ENCODE results near the gene HYDIN.
"Not testable (repeated sequence)": the region's sequence is repeated elsewhere in the genome, so short reads cannot be mapped to it uniquely, and the experiment has no call there.

Gene HYDIN

DNA sequence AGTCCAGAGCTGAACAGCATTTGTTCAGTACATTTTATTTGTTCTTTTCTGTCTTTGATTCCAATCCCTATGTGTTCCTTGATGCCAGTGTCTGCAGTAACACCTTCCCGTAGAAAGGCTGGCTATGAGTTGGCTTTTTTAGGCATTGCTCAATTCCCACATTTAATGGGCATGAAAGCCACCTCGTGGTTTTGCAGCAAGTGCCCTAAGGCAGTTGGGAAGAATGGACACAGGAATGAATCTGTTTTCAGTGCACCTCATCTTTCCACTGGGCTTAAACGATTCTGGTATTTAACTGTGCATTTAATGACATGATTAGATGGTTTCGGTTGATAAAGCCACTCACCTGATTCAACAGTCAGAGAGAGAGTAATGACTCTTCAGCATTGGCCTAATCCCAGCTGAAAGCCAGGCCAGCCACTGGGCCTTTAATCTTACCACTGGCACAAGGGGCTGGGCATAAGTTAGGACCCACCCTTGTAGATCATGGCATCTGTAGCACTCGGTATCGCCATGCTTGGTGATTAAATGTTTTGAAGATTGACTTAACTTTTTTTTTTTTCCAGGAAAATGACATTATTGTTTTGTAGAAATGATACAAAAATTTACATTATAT lies 211.3 kb downstream of the HYDIN start:
- POLR2A ChIA-PET; CTCF ChIA-PET; DNase-seq (ENCODE audit: extremely low spot score): not testable (repeated sequence)

DNA sequence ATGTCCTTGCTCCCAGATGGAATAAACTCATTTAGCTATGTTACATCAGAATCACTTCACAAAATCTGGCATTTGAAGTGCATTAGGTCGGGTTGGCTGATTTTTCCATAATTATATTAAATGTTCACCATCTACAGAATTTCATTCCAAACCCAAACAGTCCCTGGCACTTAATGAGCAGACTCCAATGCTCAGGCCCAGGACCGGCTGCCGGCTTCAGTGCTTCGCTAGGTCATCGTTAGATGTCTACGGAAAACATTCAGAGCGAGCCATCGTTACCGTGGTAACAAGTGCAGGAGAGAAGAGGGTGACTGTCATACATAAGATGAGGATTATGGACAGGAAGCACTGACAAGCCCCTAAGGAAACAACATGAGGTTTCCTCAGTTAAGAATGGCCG lies 215.1 kb downstream of the HYDIN start:
- CTCF ChIA-PET; DNase-seq (ENCODE audit: extremely low spot score); POLR2A ChIA-PET: not testable (repeated sequence)

DNA sequence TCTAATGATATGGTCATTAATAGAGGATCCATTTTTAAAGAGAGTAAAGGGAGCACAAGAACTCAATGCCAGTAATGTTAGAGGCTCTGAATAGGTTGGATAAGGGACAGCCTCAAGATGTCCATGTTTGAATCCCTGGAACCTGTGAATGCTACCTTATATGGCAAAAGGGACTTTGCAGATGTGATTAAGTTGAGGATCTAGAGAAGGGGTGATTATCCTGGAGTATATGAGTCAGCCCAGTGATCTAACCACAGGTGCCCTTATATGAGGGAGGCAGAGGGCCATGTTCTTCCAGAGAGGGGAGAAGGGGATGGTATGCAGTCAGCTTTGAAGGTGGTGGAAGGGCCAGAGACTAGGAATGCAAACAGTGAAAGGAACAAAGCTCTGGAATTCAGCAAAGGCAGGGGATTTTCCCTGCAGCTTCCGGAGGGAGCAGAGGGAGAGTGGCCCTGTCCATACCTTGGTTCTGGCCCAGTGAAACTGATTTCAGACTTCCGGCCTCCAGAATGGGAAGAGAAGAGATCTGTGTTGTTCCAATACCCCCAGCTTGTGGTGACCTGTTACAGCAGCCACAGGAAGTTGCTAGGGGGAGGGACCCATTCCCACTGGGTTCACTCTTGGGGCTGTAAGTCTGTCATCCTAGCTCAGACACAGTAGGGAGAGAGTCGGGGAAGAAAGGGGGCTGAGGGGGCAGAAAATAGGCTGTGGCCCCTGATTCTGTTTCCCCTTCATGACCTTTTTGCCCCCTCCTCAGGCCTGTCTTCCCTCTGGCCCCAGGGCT lies 220.9 kb downstream of the HYDIN start:
- DNase-seq (ENCODE audit: extremely low spot score); CTCF ChIA-PET; POLR2A ChIA-PET: not testable (repeated sequence)

DNA sequence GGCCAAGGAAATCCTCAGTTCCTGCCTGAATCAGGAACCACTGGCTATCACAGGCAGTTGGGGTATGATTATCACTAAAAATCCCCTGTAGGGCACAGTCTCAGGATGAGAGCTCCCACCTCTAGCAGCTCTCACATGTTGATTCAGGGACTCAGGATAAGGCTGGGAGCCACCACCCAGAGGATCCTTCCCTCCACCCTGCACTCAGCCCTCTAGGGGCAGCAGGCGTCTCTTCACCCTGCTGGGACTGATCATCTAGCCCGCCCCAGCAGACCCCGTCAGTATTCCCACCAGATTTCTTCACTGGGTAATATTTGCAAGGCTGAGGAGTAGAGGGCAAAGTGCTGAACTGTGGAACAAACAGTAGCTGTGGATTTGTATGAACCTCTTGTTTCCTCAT lies 224.0 kb downstream of the HYDIN start:
- DNase-seq (ENCODE audit: extremely low spot score); POLR2A ChIA-PET; CTCF ChIA-PET: not testable (repeated sequence)

DNA sequence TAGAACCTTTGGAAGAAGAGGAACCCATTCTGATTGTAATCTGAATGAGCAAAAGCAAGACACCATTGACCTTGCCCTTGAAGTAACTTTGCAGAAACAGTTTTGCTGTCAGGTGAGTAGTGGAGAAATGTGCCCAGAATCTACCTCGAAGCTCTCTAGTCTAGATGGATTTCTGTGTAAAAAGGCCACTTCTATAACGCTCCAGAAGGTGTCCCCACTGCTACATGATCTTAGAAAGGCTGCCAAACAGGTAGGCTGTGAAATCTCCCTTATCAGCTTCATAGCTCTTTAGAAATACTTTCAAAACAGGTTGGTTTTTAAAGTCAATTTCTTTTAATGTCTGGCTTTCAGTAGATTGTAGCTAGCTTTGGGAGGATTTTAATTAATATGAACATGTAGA lies 230.8 kb downstream of the HYDIN start:
- CTCF ChIA-PET; DNase-seq (ENCODE audit: extremely low spot score); POLR2A ChIA-PET: not testable (repeated sequence)

DNA sequence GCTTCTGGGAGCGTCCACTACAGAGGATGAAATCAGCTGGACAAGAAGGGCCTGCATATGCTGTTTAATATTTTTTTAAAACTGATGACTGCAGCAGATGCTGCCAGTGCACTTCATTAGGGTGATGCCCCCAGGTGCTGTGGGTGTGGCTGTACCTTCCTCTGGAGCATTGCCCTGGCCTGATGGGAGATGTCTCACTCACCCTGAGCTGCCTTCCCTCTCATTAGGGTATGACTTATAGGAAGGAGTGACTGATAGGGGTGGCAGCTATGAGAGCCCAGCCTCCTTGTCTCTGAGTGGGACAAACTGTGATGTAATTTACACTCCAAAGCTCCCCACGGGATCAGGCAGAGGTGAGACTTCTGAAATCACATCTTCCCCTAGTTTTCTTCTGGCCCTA lies 234.7 kb downstream of the HYDIN start:
- CTCF ChIA-PET; POLR2A ChIA-PET; DNase-seq (ENCODE audit: extremely low spot score): not testable (repeated sequence)

DNA sequence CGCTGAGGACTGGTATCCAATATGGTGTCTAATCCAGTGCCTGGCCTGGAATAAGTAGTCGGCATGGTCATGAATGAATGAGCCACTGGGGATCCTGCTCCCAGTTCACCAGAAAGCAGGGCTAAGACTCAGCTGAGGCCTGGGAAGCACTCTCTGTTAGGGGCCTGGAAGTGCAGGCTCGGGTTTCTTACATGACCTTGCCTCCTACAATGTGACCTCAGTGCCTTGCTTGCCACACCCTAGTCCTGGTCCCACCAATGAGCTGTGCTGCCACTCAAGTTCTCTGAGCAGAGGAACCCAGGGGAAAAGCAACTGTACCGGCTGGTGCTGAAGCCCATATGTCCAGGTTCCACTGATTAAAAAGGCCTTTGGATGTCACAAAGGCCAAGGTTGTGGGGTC lies 238.0 kb downstream of the HYDIN start:
- CTCF ChIA-PET; POLR2A ChIA-PET; DNase-seq (ENCODE audit: extremely low spot score): not testable (repeated sequence)

DNA sequence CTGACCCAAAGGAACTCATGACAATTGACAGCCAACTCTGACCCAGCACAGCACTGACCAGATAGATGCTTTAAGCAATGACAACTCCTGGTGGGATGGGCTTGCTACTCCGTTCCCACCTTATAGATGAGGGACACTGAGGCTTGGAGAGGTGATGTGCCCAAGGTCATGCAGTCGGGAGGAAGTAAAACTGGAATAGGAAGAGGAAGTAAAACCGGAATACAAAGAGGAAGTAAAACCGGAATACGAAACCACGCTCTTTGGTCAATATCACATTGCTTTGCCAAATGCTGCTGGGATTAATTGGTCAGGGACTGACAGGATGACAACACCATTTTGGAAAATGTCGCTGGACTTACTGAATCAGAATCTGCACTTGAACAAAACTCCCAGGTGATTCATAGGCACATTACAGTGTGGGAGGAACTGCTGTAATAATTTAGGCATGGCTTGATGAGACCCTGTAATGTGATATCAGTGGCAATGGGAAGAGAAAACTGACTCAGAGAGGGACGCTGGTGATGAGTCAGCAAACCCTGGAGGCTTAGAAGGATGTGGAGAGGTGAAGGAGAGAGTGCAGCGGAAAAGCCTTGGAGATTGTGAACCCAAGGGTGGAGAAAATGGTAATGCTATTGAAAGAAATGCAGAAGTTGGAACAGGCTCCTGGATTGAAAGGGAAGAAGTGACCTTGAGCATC lies 243.4 kb downstream of the HYDIN start:
- CTCF ChIA-PET; DNase-seq (ENCODE audit: extremely low spot score); POLR2A ChIA-PET: not testable (repeated sequence)

DNA sequence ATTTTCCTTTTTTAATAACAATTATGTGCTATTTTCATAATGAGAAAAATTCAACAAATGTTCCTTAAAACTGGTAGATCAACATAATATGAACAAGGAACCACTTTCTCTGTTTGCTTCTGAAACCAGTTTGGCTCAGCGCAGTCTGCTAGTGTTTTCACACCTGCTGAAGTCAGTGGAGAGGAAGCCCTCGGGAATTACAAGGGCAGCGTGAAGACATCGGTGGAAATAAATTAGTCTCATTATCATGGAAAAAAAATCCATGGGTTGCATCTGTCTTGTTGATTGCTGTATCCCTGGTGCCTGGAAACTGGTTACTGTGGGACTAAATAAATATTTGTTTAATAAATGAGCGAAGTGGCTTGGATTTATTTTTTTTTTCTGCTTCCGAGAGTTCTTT lies 245.8 kb downstream of the HYDIN start:
- CTCF ChIA-PET; DNase-seq (ENCODE audit: extremely low spot score); POLR2A ChIA-PET: not testable (repeated sequence)

DNA sequence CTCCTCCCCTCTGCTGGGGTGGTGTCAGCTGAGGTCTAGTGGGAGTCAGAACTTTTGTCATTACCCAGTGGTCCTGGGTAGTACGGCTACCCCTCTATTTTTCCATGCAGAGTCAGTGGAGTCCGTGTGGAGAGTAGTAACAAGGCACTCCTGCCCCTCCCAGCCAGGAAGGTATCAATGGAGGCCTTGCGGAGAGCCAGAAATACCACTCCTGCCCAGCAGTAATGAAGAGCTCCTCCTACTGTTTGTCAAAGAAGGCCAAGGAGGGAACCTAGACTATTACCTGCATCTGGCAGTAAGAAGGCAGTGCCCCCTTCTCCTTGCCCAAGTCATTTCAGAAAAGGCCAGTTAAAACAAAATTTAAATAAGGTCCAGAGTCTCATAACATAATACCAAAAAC lies 262.2 kb downstream of the HYDIN start:
- DNase-seq (ENCODE audit: extremely low spot score); POLR2A ChIA-PET; CTCF ChIA-PET: not testable (repeated sequence)

DNA sequence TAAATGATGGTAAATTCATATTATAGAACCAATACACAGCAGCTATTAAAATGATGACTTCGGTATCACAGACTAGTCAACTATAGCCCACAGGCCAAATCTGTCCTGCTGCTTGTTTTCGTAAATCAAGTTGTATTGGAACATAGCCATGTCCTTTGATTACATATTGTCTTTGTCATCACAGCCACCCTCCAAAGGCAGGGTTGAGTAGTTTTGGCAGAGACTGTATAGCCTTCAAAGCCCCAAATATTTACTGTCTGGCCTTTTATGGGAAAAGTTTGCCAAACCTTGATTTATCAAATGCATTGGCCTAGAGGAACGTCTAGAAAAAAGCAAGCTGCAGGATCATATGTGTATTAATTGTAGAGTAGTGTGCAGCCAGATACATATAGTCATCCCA lies 270.4 kb downstream of the HYDIN start:
- DNase-seq (ENCODE audit: extremely low spot score); CTCF ChIA-PET; POLR2A ChIA-PET: not testable (repeated sequence)

DNA sequence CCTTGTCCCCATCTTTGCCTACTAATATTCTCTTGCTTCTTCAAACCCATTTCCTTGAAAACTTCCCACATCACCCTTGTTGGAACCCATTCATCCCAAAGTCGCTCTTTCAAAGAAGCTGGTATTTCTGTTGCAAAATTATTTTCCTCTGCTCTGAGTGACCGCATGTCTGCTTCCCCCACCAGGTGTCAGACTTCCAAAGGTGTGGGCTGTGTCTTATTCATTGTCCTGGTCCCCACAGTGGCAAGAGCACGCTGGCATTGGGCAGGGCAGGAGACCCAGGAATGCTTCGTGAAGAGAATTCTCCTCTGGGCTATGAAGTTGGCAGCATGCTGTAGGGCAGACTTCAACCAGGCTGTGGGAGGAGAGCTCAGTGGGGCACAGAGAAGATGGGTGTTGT lies 275.6 kb downstream of the HYDIN start:
- CTCF ChIA-PET; POLR2A ChIA-PET; DNase-seq (ENCODE audit: extremely low spot score): not testable (repeated sequence)

DNA sequence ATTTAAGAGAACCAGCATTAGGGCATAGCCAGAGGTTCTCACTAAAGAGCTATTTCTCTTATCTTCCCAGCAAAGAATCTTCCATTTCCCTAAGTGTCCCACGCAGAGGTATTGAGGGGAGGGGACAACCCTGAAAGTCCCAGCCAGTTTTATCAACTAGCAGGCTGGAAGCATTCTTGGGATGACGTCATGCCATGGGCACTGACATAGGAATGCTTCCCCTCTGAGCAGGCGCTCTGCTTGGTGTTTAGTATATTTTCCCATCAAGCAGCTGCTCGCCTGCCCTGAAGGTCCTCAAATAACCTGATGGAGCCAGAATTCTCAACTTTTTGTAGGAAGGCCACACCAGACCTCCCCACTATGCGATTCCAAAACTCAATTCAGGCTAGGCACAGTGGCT lies 276.7 kb downstream of the HYDIN start:
- CTCF ChIA-PET; POLR2A ChIA-PET; DNase-seq (ENCODE audit: extremely low spot score): not testable (repeated sequence)

DNA sequence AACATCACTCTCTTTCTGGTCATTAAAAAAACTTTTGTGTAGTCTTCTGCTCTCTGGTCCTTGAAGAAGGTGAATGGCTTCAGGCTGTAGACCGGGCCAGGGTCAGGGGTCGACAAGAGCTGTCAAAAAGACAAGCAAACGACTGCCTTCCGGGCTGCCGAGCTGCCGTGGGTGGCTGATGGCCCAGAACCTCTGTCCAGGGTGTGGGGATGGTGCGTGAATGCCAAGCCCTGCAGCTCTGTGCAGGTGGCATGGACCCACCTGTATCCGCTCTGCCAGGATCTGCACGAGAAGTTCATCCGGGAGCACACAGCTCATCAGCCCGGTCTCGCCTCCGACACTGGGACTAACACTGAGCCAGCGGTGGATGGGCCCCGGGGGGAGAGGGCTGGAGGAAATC lies 287.0 kb downstream of the HYDIN start:
- DNase-seq (ENCODE audit: extremely low spot score); CTCF ChIA-PET; POLR2A ChIA-PET: not testable (repeated sequence)

DNA sequence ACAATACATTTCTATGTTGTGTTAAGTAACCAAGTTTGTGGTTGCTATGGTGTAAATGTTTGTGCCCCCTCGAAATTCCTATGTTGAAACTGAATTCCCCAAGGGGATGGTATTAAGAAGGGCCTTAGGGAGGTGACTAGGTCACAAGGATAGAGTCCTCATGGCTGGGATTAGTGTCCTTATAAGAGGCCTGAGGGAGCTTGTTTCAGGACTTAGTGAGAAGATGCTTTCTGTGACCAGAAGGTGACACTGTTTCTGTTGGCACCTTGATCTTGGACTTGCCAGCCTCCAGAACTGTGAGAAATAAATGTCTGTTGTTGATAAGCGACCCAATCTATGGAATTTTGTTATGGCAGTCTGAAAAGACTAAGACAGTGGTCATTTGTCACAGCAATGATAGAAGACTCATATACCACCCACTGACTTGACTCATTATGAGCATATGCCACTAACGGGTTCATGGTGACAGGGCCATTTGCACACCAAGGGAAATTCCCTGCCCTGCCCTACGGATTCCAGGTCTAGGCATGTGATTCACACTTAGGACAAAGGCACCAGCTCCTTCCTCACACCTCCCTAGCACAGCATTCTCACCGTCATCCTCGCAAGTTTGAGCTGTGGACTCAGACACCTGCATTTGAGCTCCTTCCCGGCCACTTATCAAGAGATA lies 290.7 kb downstream of the HYDIN start:
- POLR2A ChIA-PET, CTCF ChIA-PET: not testable (repeated sequence)

DNA sequence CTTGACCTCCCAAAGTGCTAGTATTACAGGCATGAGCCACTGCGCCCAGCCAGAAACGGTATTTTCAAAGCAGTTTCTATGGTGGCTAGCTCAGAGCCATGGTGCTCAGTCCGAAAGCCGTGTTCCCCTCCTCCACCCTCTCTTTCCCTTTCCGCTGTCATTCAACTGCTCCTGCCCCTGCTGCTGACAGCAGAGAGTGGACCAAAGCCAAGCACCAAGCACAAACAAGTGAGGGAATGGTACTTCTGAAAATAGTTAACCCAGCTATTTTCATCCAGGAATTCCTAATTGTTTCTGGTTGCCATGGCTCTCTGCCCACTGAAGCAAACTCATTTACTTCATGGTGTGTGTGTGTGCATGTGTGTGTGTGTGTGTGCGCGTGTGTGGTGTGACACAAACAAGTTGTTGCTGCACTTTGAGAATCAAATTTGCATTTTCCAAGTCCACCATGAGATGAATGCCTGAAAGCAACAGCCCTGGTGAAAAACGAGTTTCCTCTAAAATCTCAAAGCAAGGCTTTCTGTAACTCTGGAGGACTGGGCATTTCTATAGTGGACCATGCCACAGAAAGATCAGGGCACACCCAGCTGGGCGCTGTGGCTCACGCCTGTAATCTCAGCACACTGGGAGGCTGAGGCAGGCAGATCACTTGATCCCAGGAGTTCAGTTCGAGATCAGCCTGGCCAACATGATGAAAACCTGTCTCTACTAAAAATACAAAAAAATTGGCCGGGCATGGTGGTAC lies 293.6 kb downstream of the HYDIN start:
- CTCF ChIA-PET; DNase-seq (ENCODE audit: extremely low spot score); POLR2A ChIA-PET: not testable (repeated sequence)

More for the DNA sequence above, 290.7 kb downstream of the HYDIN start:
- DNase-seq (ENCODE audit: extremely low spot score): not testable (repeated sequence)

DNA sequence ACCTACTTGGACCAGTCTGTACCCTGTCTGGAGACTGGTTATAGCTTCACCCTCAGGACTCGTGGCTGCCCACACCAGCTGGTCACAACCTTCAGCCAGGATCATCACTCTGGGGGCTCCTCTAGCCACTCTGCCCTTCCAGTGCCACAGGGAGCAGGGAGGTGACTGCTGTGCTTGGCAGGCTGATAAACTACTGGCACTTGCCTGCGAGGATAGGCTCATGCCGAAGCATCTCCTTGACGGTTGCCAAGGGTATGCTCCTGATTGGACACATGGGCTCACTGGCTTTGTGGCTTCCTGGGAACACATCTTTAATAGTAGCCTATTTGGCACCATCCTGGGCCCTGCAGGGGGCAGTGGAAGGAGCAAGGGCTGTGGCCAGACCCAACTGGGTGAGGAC lies 295.2 kb downstream of the HYDIN start:
- POLR2A ChIA-PET, CTCF ChIA-PET: not testable (repeated sequence)

DNA sequence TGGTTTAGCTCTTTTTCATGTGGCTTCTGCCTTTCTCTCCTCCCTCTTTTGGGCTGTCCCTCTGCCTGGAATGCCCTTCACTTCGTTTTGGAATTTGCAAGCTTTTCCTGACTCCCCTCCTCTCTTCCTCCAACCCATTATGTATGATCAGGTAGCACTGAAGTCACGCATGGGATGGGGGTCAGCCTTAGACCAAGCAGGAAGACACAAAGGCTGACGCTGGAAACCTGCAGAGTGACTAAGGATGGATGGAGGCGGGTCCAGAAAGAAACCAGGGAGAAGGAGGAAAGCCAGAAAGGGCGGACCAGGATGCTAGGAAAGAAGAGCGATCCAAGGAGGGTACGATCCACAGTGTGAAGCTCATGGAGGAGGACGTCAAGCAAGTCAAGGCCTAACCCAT lies 296.8 kb downstream of the HYDIN start:
- CTCF ChIA-PET; POLR2A ChIA-PET; DNase-seq (ENCODE audit: extremely low spot score): not testable (repeated sequence)

More for the DNA sequence above, 295.2 kb downstream of the HYDIN start:
- DNase-seq (ENCODE audit: extremely low spot score): not testable (repeated sequence)
